Adrenal gland (tissue), 5 donors: ENCODE results near the gene CCDC117.

ENCODE experiments used
- POLR2A ChIP-seq, 2 donors: fragments of 450-650 bp; IDR thresholded peaks; one replicate each; pipeline ENCODE4 v1.6.1; 2017; ENCODE audit warnings: antibody characterized with exemption in 2 of 2, mild to moderate bottlenecking in 2 of 2, moderate library complexity in 1 of 2
- TF ChIP-seq, protein P1 (sequence below), 6 experiments: fragments of 450-650 bp in 4 of 6; fragments of 200-600 bp in 2 of 6; sonication (generic) in 1 of 6; IDR thresholded peaks; 1 replicate in 5 of 6; 2 replicates in 1 of 6; pipeline versions ENCODE4 v1.5.1 to v1.8.0; 2016 to 2021; ENCODE audit warnings: antibody characterized with exemption in 6 of 6, mild to moderate bottlenecking in 2 of 6, moderate library complexity in 1 of 6
- donor health status: DM: no; HTN: no; CAD: no.

- TF ChIP-seq POLR2A (IDR thresholded peaks at IDR 0.05): no peak
- TF ChIP-seq, protein P1, sequence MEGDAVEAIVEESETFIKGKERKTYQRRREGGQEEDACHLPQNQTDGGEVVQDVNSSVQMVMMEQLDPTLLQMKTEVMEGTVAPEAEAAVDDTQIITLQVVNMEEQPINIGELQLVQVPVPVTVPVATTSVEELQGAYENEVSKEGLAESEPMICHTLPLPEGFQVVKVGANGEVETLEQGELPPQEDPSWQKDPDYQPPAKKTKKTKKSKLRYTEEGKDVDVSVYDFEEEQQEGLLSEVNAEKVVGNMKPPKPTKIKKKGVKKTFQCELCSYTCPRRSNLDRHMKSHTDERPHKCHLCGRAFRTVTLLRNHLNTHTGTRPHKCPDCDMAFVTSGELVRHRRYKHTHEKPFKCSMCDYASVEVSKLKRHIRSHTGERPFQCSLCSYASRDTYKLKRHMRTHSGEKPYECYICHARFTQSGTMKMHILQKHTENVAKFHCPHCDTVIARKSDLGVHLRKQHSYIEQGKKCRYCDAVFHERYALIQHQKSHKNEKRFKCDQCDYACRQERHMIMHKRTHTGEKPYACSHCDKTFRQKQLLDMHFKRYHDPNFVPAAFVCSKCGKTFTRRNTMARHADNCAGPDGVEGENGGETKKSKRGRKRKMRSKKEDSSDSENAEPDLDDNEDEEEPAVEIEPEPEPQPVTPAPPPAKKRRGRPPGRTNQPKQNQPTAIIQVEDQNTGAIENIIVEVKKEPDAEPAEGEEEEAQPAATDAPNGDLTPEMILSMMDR (IDR thresholded peaks at IDR 0.05): no peak
Observed at GRCh38 chr22:28728002-28728401, 44.5 kb upstream of the CCDC117 start.
